GM12878 (cell line): ENCODE results near the gene TCTN1. TPM values are rescaled to one million over a fixed set of nuclear protein-coding genes. Genes with fewer than 3 reads are reported as not detected.

ENCODE experiments used
- ATAC-seq: fragments of 200-7000 bp; cut with Tn5 transposase; 3 replicates; pipeline ENCODE4 v1.9.1; 2020; ENCODE audit warnings: mild to moderate bottlenecking, moderate library complexity
- BruUV-seq: library from RNA; stranded (reverse); fragments of 400-500 nt; replicated peaks from 2 replicates; lab custom pipeline; 2021; lab: Mats Ljungman, UMichigan
- CTCF ChIA-PET: fragments of 300-600 bp; sonication (Branson Sonifier 250); formaldehyde crosslinking; extraction: SDS; loops from one replicate; lab custom pipeline; 2021; ENCODE audit warnings: inconsistent platforms; lab: Yijun Ruan, JAX
- POLR2A ChIA-PET: fragments of 350-600 bp; formaldehyde crosslinking; extraction: SDS; loops from one replicate; lab custom pipeline; 2021; ENCODE audit warnings: inconsistent platforms; lab: Charles Lee
- RAD21 ChIA-PET: fragments of 300-600 bp; sonication (Branson Sonifier 250); formaldehyde crosslinking; loops from one replicate; lab custom pipeline; 2023; ENCODE audit warnings: antibody characterized with exemption; ENCODE audit not compliant: unreplicated experiment; lab: Charles Lee
- SMC1A ChIA-PET: fragments of 300-600 bp; sonication (Branson Sonifier 250); formaldehyde crosslinking; loops from one replicate; lab custom pipeline; 2023; ENCODE audit not compliant: unreplicated experiment, uncharacterized antibody; lab: Charles Lee
- DNase-seq: peaks from one replicate; pipeline ENCODE4 v3.0.0-alpha.2; 2011; ENCODE audit warnings: low read depth, low spot score
- FAIRE-seq: peaks from 3 replicates; lab custom pipeline; 2011; peaks lifted over from hg19 to GRCh38; lab: Jason Lieb, UNC
- H2AFZ ChIP-seq: 2 replicates; pipeline ENCODE4 v1.6.0; 2011; ENCODE audit warnings: low read depth, low read length, control low read depth; ENCODE audit not compliant: control insufficient read depth
- H3K27ac ChIP-seq: 2 replicates; pipeline ENCODE4 v1.5.1; 2011; ENCODE audit warnings: control low read depth; ENCODE audit not compliant: control insufficient read depth, insufficient read depth
- H3K27me3 ChIP-seq, 2 experiments: replicated peaks in 1 of 2; 2 replicates each; pipeline versions ENCODE4 v1.6.0 to v1.6.1; 2011; ENCODE audit warnings: low read length in 1 of 2; ENCODE audit not compliant: control insufficient read depth in 2 of 2, insufficient read depth in 2 of 2
- H3K36me3 ChIP-seq, 2 experiments: 2 replicates each; pipeline ENCODE4 v1.5.1; 2011; ENCODE audit warnings: low read length in 1 of 2; ENCODE audit not compliant: control insufficient read depth in 2 of 2, insufficient read depth in 2 of 2
- H3K4me1 ChIP-seq: 2 replicates; pipeline ENCODE4 v1.6.1; 2011; ENCODE audit warnings: mild to moderate bottlenecking, low read length, moderate library complexity, mixed read lengths; ENCODE audit not compliant: control insufficient read depth, insufficient read depth
- H3K4me2 ChIP-seq: 2 replicates; pipeline ENCODE4 v1.6.0; 2011; ENCODE audit warnings: control low read depth; ENCODE audit not compliant: control insufficient read depth, insufficient read depth
- H3K4me3 ChIP-seq: fragments of 200-600 bp; sonication (generic); 2 replicates; pipeline ENCODE4 v1.5.1; 2016
- H3K79me2 ChIP-seq: 2 replicates; pipeline ENCODE4 v1.6.0; 2011; ENCODE audit warnings: low read length; ENCODE audit not compliant: control insufficient read depth, insufficient read depth
- H3K9ac ChIP-seq: 2 replicates; pipeline ENCODE4 v1.8.0; 2011; ENCODE audit warnings: low read length, control low read depth, mixed read lengths; ENCODE audit not compliant: control insufficient read depth, insufficient read depth
- H3K9me3 ChIP-seq: replicated peaks from 3 replicates; pipeline ENCODE4 v1.5.1; 2011; ENCODE audit warnings: mild to moderate bottlenecking, low read length; ENCODE audit not compliant: control insufficient read depth, insufficient read depth
- H4K20me1 ChIP-seq: 2 replicates; pipeline ENCODE4 v1.6.0; 2011; ENCODE audit not compliant: control insufficient read depth, insufficient read depth
- ESRRA ChIP-seq: IDR thresholded peaks from 2 replicates; pipeline ENCODE4 v1.6.1; 2012; ENCODE audit warnings: mild to moderate bottlenecking, low read length, improper control_type of control experiment
- MEF2A ChIP-seq: IDR thresholded peaks from 2 replicates; pipeline ENCODE4 v1.6.1; 2011; ENCODE audit warnings: low read depth, mild to moderate bottlenecking, low read length, moderate library complexity; ENCODE audit not compliant: insufficient read depth
- MTA3 ChIP-seq: IDR thresholded peaks from 2 replicates; pipeline ENCODE4 v1.6.1; 2012; ENCODE audit warnings: low read length, inconsistent platforms, borderline replicate concordance
- MXI1 ChIP-seq: fragments of 150-350 bp; IDR thresholded peaks from 2 replicates; pipeline ENCODE4 v1.6.1; 2011; ENCODE audit warnings: low read depth, mild to moderate bottlenecking, inconsistent platforms, low read length, improper control_type of control experiment
- NBN ChIP-seq: fragments of 450-650 bp; IDR thresholded peaks from 2 replicates; pipeline ENCODE4 v1.6.1; 2016
- PAX8 ChIP-seq: fragments of 450-650 bp; IDR thresholded peaks from 2 replicates; pipeline ENCODE4 v1.6.1; 2017; ENCODE audit warnings: mild to moderate bottlenecking, moderate library complexity
- RELA ChIP-seq: fragments of 450-650 bp; IDR thresholded peaks from 2 replicates; pipeline ENCODE4 v1.8.0; 2014; ENCODE audit warnings: borderline replicate concordance; ENCODE audit not compliant: partially characterized antibody
- SREBF2 ChIP-seq: IDR thresholded peaks from 2 replicates; pipeline ENCODE4 v1.6.1; 2012; ENCODE audit warnings: mild to moderate bottlenecking, low read length
- STAT3 ChIP-seq: IDR thresholded peaks from 2 replicates; pipeline ENCODE4 v1.6.1; 2011; ENCODE audit warnings: low read depth, low read length, improper control_type of control experiment
- SUZ12 ChIP-seq: fragments of 200-600 bp; sonication (generic); IDR thresholded peaks from one replicate; pipeline ENCODE4 v1.6.1; 2018; ENCODE audit warnings: antibody characterized with exemption, mild to moderate bottlenecking; ENCODE audit not compliant: unreplicated experiment
- ZBED1 ChIP-seq: IDR thresholded peaks from 2 replicates; pipeline ENCODE4 v1.6.1; 2016; ENCODE audit warnings: borderline replicate concordance
- WGBS: methylation state at CpG from one replicate; pipeline ENCODE4 v1.1.6; 2016; ENCODE audit warnings: low lambda C conversion rate; ENCODE audit not compliant: insufficient replicate concordance, insufficient coverage; ENCODE audit errors: missing lambda C conversion rate; 5-methylcytosine and 5-hydroxymethylcytosine counted together
- in situ Hi-C: fragments of 300-500 bp; cut with MboI; formaldehyde crosslinking; loops from 9 replicates; pipeline ENCODE4 v1.14.3; 2018; ENCODE audit warnings: mixed read lengths
- intact Hi-C: fragments of 100-400 bp; cut with micrococcal nuclease; formaldehyde crosslinking; loops from one replicate; pipeline ENCODE4 v1.14.2; 2022; ENCODE audit not compliant: unreplicated experiment
- polyA plus RNA-seq, 11 experiments: library from polyadenylated mRNA; depleted of rRNA in 4 of 11; unstranded in 6 of 11; stranded (reverse) in 5 of 11; fragments of >200 nt; fragmentation: Nextera tagmentation in 4 of 11; fragmentation: Illumina TruSeq in 1 of 11; extraction: Ambion mirVana in 4 of 11; extraction: Trizol in 1 of 11; gene quantifications; 1 replicate in 1 of 11; 2 replicates in 10 of 11; pipeline versions ENCODE4 v1.2.1 to v1.2.3, GENCODE V29; 2011 to 2016; ENCODE audit warnings: inconsistent platforms in 2 of 11, missing spikeins in 2 of 11, low read depth in 1 of 11
- total RNA-seq, 4 experiments: library from RNA; depleted of rRNA in 3 of 4; stranded (reverse); fragments of >200 nt in 3 of 4; fragmentation: Illumina TruSeq in 1 of 4; extraction: Trizol in 1 of 4; gene quantifications; 2 replicates each; pipeline versions ENCODE4 v1.2.1 to v1.2.3, GENCODE V29; 2013 to 2021
- TF ChIP-seq, protein P1 (sequence below): fragments of 450-650 bp; IDR thresholded peaks from 2 replicates; pipeline ENCODE4 v1.6.1; 2016; ENCODE audit warnings: mild to moderate bottlenecking, moderate library complexity, borderline replicate concordance

The TCTN1 gene
- total and polyA plus RNA-seq, 10 of the 15 experiments (the other 5 are each of a cell fraction or from before 2014, with no cell fraction given) = 8.8 to 23.5 (median 15.3) TPM

DNA sequence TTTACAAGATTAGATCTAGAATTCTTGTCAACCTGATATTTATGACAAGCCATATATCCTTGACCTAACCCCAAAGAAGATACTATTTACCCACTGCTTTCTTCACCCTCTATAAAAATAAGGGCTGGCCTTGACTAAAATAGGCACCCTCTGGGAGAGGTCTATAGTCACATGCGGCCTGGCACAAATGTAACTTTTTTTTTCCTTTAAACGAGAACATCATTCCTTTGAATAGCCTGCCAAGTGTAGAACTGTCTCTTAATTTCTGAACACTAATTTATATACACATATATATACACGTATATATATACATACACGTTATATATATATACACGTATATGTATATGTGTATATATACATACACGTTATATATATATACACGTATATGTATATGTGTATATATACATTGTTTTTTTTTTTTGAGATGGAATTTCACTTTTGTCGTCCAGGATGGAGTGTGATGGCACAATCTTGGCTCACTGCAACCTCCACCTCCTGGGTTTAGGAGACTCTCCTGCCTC lies 49.4 kb upstream of the TCTN1 start:
- Histone ChIP-seq H2AFZ (no peak overlapping the region), H3K27me3 (no peaks in the 10 kb centered on the region), H3K27ac (no peak overlapping the region), H3K4me1 (peaks cover 20% of the 10 kb centered on the region; the same call in 1 of the 2 replicates), H3K9ac (no peak overlapping the region), H3K36me3 (peaks cover 2 to 5% of the 10 kb centered on the region in 2 experiments; a peak in 3 of 4 replicates)
- 34% methylated on average over 8 of the region's 8 CpGs for WGBS
- no TSS peak for BruUV-seq
- ChIA-PET RAD21 (interaction anchor here (3.8 kb wide), 1 partner anchor 11 kb away, joined by 26 read pairs; no protein-coding TSS in a partner anchor), POLR2A (interaction anchor here (0.7 to 3.6 kb wide), 5 partner anchors 9 to 28 kb away, joined by 3 to 18 read pairs (median 15); no protein-coding TSS in a partner anchor)
- in situ Hi-C loops = no loop called here
- intact Hi-C loops = no loop called here
- TF ChIP-seq STAT3 = no peak
- TF ChIP-seq PAX8 = no peak
- no peak for TF ChIP-seq MEF2A
- TF ChIP-seq SREBF2 = no peak
- TF ChIP-seq ESRRA = no peak
- TF ChIP-seq MTA3 = no peak
- TF ChIP-seq NBN = no peak
- TF ChIP-seq, protein P1, sequence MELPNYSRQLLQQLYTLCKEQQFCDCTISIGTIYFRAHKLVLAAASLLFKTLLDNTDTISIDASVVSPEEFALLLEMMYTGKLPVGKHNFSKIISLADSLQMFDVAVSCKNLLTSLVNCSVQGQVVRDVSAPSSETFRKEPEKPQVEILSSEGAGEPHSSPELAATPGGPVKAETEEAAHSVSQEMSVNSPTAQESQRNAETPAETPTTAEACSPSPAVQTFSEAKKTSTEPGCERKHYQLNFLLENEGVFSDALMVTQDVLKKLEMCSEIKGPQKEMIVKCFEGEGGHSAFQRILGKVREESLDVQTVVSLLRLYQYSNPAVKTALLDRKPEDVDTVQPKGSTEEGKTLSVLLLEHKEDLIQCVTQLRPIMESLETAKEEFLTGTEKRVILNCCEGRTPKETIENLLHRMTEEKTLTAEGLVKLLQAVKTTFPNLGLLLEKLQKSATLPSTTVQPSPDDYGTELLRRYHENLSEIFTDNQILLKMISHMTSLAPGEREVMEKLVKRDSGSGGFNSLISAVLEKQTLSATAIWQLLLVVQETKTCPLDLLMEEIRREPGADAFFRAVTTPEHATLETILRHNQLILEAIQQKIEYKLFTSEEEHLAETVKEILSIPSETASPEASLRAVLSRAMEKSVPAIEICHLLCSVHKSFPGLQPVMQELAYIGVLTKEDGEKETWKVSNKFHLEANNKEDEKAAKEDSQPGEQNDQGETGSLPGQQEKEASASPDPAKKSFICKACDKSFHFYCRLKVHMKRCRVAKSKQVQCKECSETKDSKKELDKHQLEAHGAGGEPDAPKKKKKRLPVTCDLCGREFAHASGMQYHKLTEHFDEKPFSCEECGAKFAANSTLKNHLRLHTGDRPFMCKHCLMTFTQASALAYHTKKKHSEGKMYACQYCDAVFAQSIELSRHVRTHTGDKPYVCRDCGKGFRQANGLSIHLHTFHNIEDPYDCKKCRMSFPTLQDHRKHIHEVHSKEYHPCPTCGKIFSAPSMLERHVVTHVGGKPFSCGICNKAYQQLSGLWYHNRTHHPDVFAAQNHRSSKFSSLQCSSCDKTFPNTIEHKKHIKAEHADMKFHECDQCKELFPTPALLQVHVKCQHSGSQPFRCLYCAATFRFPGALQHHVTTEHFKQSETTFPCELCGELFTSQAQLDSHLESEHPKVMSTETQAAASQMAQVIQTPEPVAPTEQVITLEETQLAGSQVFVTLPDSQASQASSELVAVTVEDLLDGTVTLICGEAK = no peak
- TF ChIP-seq ZBED1 = no peak
- no peak for TF ChIP-seq RELA
- no peak for TF ChIP-seq MXI1
- no peak for TF ChIP-seq SUZ12
- TF ChIP-seq, all 136 proteins: peak for 0
- Histone ChIP-seq H3K9me3 (no peaks in the 10 kb centered on the region; the same call in 2 of the 3 replicates), H3K79me2 (peaks cover 96% of the 10 kb centered on the region), H3K4me2 (no peak overlapping the region; the same call in 1 of the 2 replicates), H4K20me1 (0 out of 2 replicates have a peak, but pooled peaks cover 8% of the 10 kb centered on the region), H3K4me3 (no peak overlapping the region)
- no peak for DNase-seq
- ChIA-PET SMC1A (interaction anchor here (0.9 to 10.8 kb wide), 3 partner anchors 12 to 30 kb away, joined by 3 to 187 read pairs (median 16); no protein-coding TSS in a partner anchor), CTCF (interaction anchor here (1.2 to 3.0 kb wide), 4 partner anchors 9 to 21 kb away, joined by 3 to 15 read pairs (median 8); no protein-coding TSS in a partner anchor)
- no peak for FAIRE-seq
- ATAC-seq = no peak
